K562 treated with DMSO at 1 percent for 12 hours (cell line): ENCODE measurements around the gene LYSMD2. TPM values are rescaled to one million over a fixed set of nuclear protein-coding genes. Genes with fewer than 3 reads are reported as not detected.

ENCODE experiments used
- total RNA-seq: library from RNA; unstranded; fragments of 300-600 nt; gene quantifications from 2 replicates; pipeline ENCODE4 v1.2.3, GENCODE V29; 2022; ENCODE audit not compliant: insufficient read depth

Gene LYSMD2
- 7.2 and 10.2 TPM in 2 replicates for total RNA-seq

DNA sequence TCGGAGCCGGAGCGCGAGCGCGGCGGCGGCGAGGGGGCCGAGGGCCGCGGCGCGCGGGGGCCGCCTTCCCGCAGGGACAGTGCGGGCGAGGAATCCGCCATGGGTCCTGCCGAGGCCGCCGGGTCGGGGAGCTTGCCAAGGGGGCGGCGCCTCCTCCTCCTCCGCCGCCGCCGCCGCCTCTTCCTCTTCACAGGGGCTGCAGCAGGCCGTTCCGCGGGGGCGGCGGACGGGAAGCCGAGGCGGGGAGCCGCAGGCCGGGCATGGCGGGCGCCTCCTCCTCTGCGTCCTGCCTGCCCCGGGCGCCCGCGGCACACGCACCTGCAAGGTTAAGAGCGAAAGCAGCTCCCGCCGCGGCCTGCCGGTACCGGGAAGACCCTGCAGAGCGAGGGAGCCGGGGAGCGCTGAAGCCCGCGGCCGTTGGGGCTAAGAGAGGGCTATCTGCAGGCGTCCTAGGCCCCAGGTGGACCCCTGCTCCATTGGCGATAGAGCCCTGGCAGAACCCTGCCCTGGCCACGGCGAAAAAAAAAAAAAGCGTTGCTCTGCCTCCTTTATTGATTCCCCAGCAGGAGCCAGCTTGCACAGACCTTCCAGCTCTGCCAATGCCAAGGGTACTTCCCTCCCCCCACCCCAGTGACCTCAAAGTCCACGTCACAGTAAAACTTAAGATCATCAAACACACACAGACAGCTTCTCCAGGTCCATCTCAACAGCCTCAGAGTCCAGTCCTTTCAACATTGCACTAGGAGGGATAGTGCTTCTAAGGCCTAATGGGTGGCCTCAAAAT lies at the start of gene LYSMD2:
Gene LYSMD2, minus strand, starts transcription at position 134 of the 784 bp plus-strand sequence. Its CDS starts 33 bp downstream, at position 101.

DNA sequence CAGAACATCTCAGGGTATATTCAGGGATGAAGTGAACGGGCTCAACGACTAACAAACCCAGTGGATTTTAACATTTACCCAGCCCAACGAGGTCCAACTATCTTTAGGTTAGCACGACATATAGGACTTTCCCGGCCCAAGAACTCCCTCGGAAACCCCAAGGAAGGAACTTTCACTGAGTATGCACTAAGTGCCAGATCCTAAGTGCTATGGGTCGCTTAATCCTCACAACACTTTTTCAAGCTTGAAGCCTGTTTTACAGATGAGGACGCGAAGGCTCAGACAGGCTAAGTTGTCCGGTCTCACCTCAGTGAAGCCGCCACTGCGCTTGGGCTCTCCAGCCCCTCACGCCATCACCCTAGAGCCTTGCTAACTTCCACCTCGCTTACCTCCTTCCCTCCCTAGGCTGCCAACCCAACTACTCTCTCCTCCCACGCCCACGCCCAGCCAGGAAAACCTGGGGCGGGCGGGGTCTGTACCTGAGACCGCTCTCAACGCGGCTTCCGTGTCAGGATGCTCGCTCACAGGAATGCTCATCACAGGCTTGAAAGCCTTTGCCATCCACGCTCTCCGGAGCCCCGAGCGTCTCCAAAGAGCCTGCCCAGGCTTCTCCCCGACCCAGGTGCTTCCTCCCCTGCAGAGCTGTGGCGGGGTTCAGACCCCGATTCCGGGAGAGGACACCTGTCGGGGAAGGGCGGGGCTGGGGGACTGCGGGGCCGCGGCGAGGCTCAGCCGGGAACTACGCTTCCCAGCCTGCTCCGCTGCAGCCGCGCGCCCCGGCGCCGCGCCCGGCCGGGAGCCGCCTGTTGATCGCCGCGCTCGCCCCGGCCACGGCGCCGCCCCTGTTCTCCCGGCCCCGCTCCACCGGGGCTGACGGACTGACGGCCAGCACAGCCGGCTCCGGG lies 13.6 kb upstream of the LYSMD2 start, which contains the start of gene TMOD2:
Gene TMOD2, plus strand, starts transcription at position 806 of the 905 bp plus-strand sequence. CDS start 14,845 bp downstream, outside the sequence.

GRCh38 chr15:51681303-51681963 lies 56.0 kb downstream of the LYSMD2 start, which contains the start of gene SCG3:
Gene SCG3 (plus strand): TSS chr15:51681503. CDS start chr15:51681756, 253 bp downstream.

Other genes starting within 250 kb of the LYSMD2 start
- gene DMXL2, start 114.9 kb downstream of the LYSMD2 start, total RNA-seq, result 16.3 and 72.6 TPM in 2 replicates
- 4.3 and 10.2 TPM in 2 replicates for gene SCG3, start 56.2 kb downstream of the LYSMD2 start, total RNA-seq
- 1.7 and 6.4 TPM in 2 replicates for gene TMOD2, start 13.9 kb upstream of the LYSMD2 start, total RNA-seq
- 8.1 and 15.8 TPM in 2 replicates for gene TMOD3, start 92.0 kb upstream of the LYSMD2 start, total RNA-seq
- gene LEO1, start 234.1 kb upstream of the LYSMD2 start, total RNA-seq, result 16.6 and 25.9 TPM in 2 replicates